ENCODE measurements around the gene TAS2R30.

DNA sequence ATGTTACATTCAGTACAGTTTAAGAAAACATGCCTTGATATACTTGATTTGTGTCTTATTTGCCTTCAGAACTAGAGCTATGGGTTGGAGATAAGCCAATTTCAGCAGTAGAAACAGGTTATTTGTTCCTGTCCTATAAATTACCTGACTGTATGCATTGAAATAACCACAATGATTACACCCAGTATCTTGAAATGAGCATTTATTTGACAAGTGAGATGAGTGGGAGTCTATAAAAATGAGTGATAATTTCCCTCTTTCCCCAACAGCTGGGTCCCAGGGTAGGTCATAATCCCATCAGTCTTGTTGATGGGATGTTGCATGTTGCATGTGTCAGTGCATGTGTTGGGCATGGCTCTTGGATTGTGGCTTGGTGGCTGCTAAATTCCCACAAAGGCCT lies 48.6 kb upstream of the TAS2R30 start:
- TF ChIP-seq, protein P1, sequence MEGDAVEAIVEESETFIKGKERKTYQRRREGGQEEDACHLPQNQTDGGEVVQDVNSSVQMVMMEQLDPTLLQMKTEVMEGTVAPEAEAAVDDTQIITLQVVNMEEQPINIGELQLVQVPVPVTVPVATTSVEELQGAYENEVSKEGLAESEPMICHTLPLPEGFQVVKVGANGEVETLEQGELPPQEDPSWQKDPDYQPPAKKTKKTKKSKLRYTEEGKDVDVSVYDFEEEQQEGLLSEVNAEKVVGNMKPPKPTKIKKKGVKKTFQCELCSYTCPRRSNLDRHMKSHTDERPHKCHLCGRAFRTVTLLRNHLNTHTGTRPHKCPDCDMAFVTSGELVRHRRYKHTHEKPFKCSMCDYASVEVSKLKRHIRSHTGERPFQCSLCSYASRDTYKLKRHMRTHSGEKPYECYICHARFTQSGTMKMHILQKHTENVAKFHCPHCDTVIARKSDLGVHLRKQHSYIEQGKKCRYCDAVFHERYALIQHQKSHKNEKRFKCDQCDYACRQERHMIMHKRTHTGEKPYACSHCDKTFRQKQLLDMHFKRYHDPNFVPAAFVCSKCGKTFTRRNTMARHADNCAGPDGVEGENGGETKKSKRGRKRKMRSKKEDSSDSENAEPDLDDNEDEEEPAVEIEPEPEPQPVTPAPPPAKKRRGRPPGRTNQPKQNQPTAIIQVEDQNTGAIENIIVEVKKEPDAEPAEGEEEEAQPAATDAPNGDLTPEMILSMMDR (IDR thresholded peaks at IDR 0.05), result no peak
- no peak for TF ChIP-seq POLR2A (IDR thresholded peaks at IDR 0.05)
- TF ChIP-seq POLR2AphosphoS5 (IDR thresholded peaks at IDR 0.05), result no peak

All from stomach (tissue), 4 donors.